DND-41 (cell line): ENCODE data around the gene SLC1A4.

Source experiments
- EZH2 ChIP-seq: IDR thresholded peaks from 3 replicates; pipeline ENCODE4 v1.6.1; 2012; ENCODE audit warnings: borderline replicate concordance, low read depth, mild to moderate bottlenecking, moderate library complexity, low read length, inconsistent platforms; ENCODE audit not compliant: severe bottlenecking
- TF ChIP-seq, protein P1 (sequence below): IDR thresholded peaks from 2 replicates; pipeline ENCODE4 v1.5.1; 2012; ENCODE audit warnings: borderline replicate concordance, low read length, moderate library complexity, mild to moderate bottlenecking; ENCODE audit not compliant: poor library complexity, severe bottlenecking; ENCODE audit errors: extremely low read depth

GRCh38 chr2:65019010-65019409 lies 29.8 kb downstream of the SLC1A4 start:
- TF ChIP-seq, protein P1, sequence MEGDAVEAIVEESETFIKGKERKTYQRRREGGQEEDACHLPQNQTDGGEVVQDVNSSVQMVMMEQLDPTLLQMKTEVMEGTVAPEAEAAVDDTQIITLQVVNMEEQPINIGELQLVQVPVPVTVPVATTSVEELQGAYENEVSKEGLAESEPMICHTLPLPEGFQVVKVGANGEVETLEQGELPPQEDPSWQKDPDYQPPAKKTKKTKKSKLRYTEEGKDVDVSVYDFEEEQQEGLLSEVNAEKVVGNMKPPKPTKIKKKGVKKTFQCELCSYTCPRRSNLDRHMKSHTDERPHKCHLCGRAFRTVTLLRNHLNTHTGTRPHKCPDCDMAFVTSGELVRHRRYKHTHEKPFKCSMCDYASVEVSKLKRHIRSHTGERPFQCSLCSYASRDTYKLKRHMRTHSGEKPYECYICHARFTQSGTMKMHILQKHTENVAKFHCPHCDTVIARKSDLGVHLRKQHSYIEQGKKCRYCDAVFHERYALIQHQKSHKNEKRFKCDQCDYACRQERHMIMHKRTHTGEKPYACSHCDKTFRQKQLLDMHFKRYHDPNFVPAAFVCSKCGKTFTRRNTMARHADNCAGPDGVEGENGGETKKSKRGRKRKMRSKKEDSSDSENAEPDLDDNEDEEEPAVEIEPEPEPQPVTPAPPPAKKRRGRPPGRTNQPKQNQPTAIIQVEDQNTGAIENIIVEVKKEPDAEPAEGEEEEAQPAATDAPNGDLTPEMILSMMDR = no peak
- no peak for TF ChIP-seq EZH2
